SJCRH30 (cell line): ENCODE data around the gene CCN5. TPM values are rescaled to one million over a fixed set of nuclear protein-coding genes. Genes with fewer than 3 reads are reported as not detected.
A peak's percentile ranks its signal among the peaks of the same experiment; 100 is the strongest.

Experiments used
- DNase-seq, 2 experiments: peaks; one replicate each; pipeline ENCODE4 v3.0.0-alpha.2; 2015 to 2020
- H3K27ac ChIP-seq: fragments of 250-450 bp; sonication (Bioruptor Pico); 2 replicates; pipeline ENCODE4 v1.5.1; 2020; ENCODE audit warnings: mild to moderate bottlenecking, moderate library complexity
- H3K27me3 ChIP-seq: fragments of 250-450 bp; sonication (Bioruptor Pico); 2 replicates; pipeline ENCODE4 v1.5.1; 2020; ENCODE audit warnings: mild to moderate bottlenecking, moderate library complexity
- H3K36me3 ChIP-seq: fragments of 250-450 bp; sonication (Bioruptor Pico); 2 replicates; pipeline ENCODE4 v1.5.1; 2020; ENCODE audit warnings: mild to moderate bottlenecking, moderate library complexity
- H3K4me1 ChIP-seq: fragments of 250-450 bp; sonication (Bioruptor Pico); 2 replicates; pipeline ENCODE4 v1.5.1; 2020; ENCODE audit warnings: mild to moderate bottlenecking, moderate library complexity
- H3K4me3 ChIP-seq: fragments of 250-450 bp; sonication (Bioruptor Pico); 2 replicates; pipeline ENCODE4 v1.5.1; 2020; ENCODE audit warnings: mild to moderate bottlenecking, moderate library complexity
- H3K9me3 ChIP-seq: fragments of 250-450 bp; sonication (Bioruptor Pico); replicated peaks from 2 replicates; pipeline ENCODE4 v1.5.1; 2020; ENCODE audit warnings: mild to moderate bottlenecking, moderate library complexity
- total RNA-seq: library from RNA; depleted of rRNA; stranded (reverse); fragments of >200 nt; shearing (Covaris generic); gene quantifications from 2 replicates; pipeline ENCODE4 v1.2.3, GENCODE V29; 2014

CCN5 gene
- total RNA-seq, 1 experiment from 2014 or later = not detected

GRCh38 chr20:44702776-44703175 is 12.4 kb upstream of the CCN5 start:
- Histone ChIP-seq H3K27me3 (peaks cover 16% of the 10 kb centered on the region; the same call in 1 of the 2 replicates), H3K27ac (no peak overlapping the region)
- DNase-seq = peak; percentile 96

GRCh38 chr20:44703183-44703925 is 11.8 kb upstream of the CCN5 start:
- H3K4me3 ChIP-seq = no peak overlapping the region

More at GRCh38 chr20:44702776-44703175, 12.4 kb upstream of the CCN5 start:
- Histone ChIP-seq H3K4me3 (no peak overlapping the region), H3K36me3 (no peaks in the 10 kb centered on the region), H3K9me3 (no peaks in the 10 kb centered on the region), H3K4me1 (peaks cover 33% of the 10 kb centered on the region)

GRCh38 chr20:44703956-44704488 is 11.1 kb upstream of the CCN5 start:
- no peak overlapping the region for H3K4me3 ChIP-seq
- peaks cover 33% of the 10 kb centered on the region for H3K4me1 ChIP-seq
- peaks cover 16% of the 10 kb centered on the region; the same call in 1 of the 2 replicates for H3K27me3 ChIP-seq
- H3K9me3 ChIP-seq = no peaks in the 10 kb centered on the region
- no peaks in the 10 kb centered on the region for H3K36me3 ChIP-seq
- no peak for DNase-seq
- no peak overlapping the region for H3K27ac ChIP-seq

More at GRCh38 chr20:44703183-44703925, 11.8 kb upstream of the CCN5 start:
- DNase-seq = no peak
- Histone ChIP-seq H3K27me3 (peaks cover 16% of the 10 kb centered on the region; the same call in 1 of the 2 replicates), H3K36me3 (no peaks in the 10 kb centered on the region), H3K4me1 (peaks cover 33% of the 10 kb centered on the region), H3K9me3 (no peaks in the 10 kb centered on the region), H3K27ac (no peak overlapping the region)

- Histone ChIP-seq H3K27ac (no peak overlapping the region), H3K36me3 (no peaks in the 10 kb centered on the region), H3K4me1 (peaks cover 33% of the 10 kb centered on the region), H3K9me3 (no peaks in the 10 kb centered on the region), H3K27me3 (peaks cover 21% of the 10 kb centered on the region; the same call in 1 of the 2 replicates), H3K4me3 (no peak overlapping the region)
- DNase-seq = no peak
These were observed 10.6 kb upstream of the CCN5 start for GRCh38 chr20:44704551-44704971.

GRCh38 chr20:44705364-44706094 is 9.6 kb upstream of the CCN5 start:
- Histone ChIP-seq H3K27ac (no peak overlapping the region), H3K4me1 (peaks cover 33% of the 10 kb centered on the region), H3K36me3 (no peaks in the 10 kb centered on the region), H3K9me3 (no peaks in the 10 kb centered on the region), H3K27me3 (peaks cover 18% of the 10 kb centered on the region), H3K4me3 (no peak overlapping the region)
- no peak for DNase-seq

- no peaks in the 10 kb centered on the region for H3K9me3 ChIP-seq
- no peaks in the 10 kb centered on the region for H3K36me3 ChIP-seq
- peaks cover 21% of the 10 kb centered on the region for H3K27me3 ChIP-seq
- no peak overlapping the region for H3K4me3 ChIP-seq
- no peak for DNase-seq
- H3K4me1 ChIP-seq = peaks cover 26% of the 10 kb centered on the region
- H3K27ac ChIP-seq = no peak overlapping the region
These were observed 8.7 kb upstream of the CCN5 start for GRCh38 chr20:44706301-44707017.

- H3K4me3 ChIP-seq = no peak overlapping the region
- H3K4me1 ChIP-seq = peaks cover 21% of the 10 kb centered on the region
- DNase-seq = no peak
- no peaks in the 10 kb centered on the region for H3K36me3 ChIP-seq
- peaks cover 26% of the 10 kb centered on the region for H3K27me3 ChIP-seq
- H3K27ac ChIP-seq = no peak overlapping the region
- H3K9me3 ChIP-seq = no peaks in the 10 kb centered on the region
These were observed 8.1 kb upstream of the CCN5 start for GRCh38 chr20:44707018-44707579.

- H3K27ac ChIP-seq = no peak overlapping the region
- peaks cover 47% of the 10 kb centered on the region for H3K27me3 ChIP-seq
- no peak overlapping the region for H3K4me3 ChIP-seq
- no peaks in the 10 kb centered on the region for H3K36me3 ChIP-seq
- no peak for DNase-seq
- peaks cover under 1% of the 10 kb centered on the region; the same call in 1 of the 2 replicates for H3K4me1 ChIP-seq
- H3K9me3 ChIP-seq = no peaks in the 10 kb centered on the region
These were observed 5.8 kb upstream of the CCN5 start for GRCh38 chr20:44709380-44709779.

GRCh38 chr20:44709797-44710196 is 5.4 kb upstream of the CCN5 start:
- Histone ChIP-seq H3K9me3 (no peaks in the 10 kb centered on the region), H3K27ac (no peak overlapping the region), H3K4me1 (peaks cover 4% of the 10 kb centered on the region; the same call in 1 of the 2 replicates), H3K27me3 (peaks cover 50% of the 10 kb centered on the region), H3K36me3 (no peaks in the 10 kb centered on the region), H3K4me3 (no peak overlapping the region)
- DNase-seq = no peak

- H3K36me3 ChIP-seq = no peaks in the 10 kb centered on the region
- H3K27ac ChIP-seq = no peak overlapping the region
- no peak for DNase-seq
- peaks cover 7% of the 10 kb centered on the region; the same call in 1 of the 2 replicates for H3K4me1 ChIP-seq
- H3K9me3 ChIP-seq = no peaks in the 10 kb centered on the region
- peaks cover 62% of the 10 kb centered on the region for H3K27me3 ChIP-seq
- no peak overlapping the region for H3K4me3 ChIP-seq
These were observed 3.9 kb upstream of the CCN5 start for GRCh38 chr20:44711237-44711636.

GRCh38 chr20:44714102-44714700 is 968 bp upstream of the CCN5 start:
- Histone ChIP-seq H3K27me3 (peaks cover 79% of the 10 kb centered on the region), H3K36me3 (no peaks in the 10 kb centered on the region), H3K4me1 (peaks cover 7% of the 10 kb centered on the region; the same call in 1 of the 2 replicates), H3K27ac (no peak overlapping the region), H3K4me3 (no peak overlapping the region), H3K9me3 (no peaks in the 10 kb centered on the region)
- no peak for DNase-seq

GRCh38 chr20:44715499-44716308 is 535 bp downstream of the CCN5 start:
- Histone ChIP-seq H3K27me3 (peaks cover 82% of the 10 kb centered on the region), H3K9me3 (no peaks in the 10 kb centered on the region), H3K4me3 (no peak overlapping the region), H3K4me1 (peaks cover 7% of the 10 kb centered on the region; the same call in 1 of the 2 replicates), H3K36me3 (no peaks in the 10 kb centered on the region), H3K27ac (no peak overlapping the region)
- no peak for DNase-seq
